OCI-LY1 (cell line): ENCODE results near the gene BACH2.

Experiments
- EZH2 ChIP-seq: fragments of 200-600 bp; sonication (generic), shearing (Covaris generic); IDR thresholded peaks from 2 replicates; pipeline ENCODE4 v1.8.0; 2017; ENCODE audit warnings: borderline replicate concordance, mixed run types, mild to moderate bottlenecking, antibody characterized with exemption, low read length, moderate library complexity, mixed read lengths
- TF ChIP-seq, protein P1 (sequence below): fragments of 200-600 bp; sonication (generic), shearing (Covaris generic); IDR thresholded peaks from 2 replicates; pipeline ENCODE4 v1.5.1; 2017; ENCODE audit warnings: mild to moderate bottlenecking, antibody characterized with exemption, low read length, moderate library complexity, mixed read lengths

DNA sequence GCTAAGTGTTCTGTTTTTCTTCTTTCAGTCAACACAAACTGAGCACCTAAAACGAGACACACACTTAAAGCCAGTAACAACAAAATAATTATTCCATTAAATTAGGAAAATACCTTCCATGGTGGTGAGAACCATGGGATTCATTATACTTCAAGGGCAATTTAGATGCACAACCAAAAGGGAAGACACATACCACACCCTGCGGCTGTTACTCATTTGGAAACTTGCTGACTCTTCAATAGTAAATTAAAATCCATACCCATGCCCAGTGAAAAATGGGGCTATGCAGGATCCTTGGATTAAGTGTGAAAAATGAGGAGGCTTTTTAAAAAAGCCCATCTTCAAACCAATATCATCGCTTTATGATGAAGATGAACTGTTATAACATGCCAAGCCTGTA, 259.7 kb downstream of the BACH2 start:
- no peak for TF ChIP-seq EZH2
- TF ChIP-seq, protein P1, sequence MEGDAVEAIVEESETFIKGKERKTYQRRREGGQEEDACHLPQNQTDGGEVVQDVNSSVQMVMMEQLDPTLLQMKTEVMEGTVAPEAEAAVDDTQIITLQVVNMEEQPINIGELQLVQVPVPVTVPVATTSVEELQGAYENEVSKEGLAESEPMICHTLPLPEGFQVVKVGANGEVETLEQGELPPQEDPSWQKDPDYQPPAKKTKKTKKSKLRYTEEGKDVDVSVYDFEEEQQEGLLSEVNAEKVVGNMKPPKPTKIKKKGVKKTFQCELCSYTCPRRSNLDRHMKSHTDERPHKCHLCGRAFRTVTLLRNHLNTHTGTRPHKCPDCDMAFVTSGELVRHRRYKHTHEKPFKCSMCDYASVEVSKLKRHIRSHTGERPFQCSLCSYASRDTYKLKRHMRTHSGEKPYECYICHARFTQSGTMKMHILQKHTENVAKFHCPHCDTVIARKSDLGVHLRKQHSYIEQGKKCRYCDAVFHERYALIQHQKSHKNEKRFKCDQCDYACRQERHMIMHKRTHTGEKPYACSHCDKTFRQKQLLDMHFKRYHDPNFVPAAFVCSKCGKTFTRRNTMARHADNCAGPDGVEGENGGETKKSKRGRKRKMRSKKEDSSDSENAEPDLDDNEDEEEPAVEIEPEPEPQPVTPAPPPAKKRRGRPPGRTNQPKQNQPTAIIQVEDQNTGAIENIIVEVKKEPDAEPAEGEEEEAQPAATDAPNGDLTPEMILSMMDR, result no peak
